Measurements from ENCODE around the gene SPIN2A.

DNA sequence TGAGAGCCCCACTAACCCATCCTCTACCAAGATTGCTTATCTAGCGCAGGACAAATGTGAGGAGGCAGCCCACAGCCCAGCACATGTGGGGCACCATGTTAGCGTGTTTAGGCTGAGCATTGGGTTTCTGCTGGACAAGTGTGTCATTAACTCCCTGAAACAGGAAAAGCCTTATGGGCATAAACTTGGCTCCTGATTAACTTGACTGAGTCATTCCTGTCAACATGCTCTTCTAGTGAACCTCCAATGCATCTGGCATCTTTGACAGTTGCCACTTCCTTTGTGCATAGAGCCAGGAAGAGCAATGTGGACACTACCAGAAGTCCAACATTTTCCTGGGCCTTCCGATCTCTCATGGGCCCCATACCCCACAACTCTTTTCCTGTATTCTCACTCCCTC lies 2.5 kb downstream of the SPIN2A start:
- TF ChIP-seq, protein P1, sequence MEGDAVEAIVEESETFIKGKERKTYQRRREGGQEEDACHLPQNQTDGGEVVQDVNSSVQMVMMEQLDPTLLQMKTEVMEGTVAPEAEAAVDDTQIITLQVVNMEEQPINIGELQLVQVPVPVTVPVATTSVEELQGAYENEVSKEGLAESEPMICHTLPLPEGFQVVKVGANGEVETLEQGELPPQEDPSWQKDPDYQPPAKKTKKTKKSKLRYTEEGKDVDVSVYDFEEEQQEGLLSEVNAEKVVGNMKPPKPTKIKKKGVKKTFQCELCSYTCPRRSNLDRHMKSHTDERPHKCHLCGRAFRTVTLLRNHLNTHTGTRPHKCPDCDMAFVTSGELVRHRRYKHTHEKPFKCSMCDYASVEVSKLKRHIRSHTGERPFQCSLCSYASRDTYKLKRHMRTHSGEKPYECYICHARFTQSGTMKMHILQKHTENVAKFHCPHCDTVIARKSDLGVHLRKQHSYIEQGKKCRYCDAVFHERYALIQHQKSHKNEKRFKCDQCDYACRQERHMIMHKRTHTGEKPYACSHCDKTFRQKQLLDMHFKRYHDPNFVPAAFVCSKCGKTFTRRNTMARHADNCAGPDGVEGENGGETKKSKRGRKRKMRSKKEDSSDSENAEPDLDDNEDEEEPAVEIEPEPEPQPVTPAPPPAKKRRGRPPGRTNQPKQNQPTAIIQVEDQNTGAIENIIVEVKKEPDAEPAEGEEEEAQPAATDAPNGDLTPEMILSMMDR (IDR thresholded peaks at IDR 0.05 in 8 of 11, conservative IDR thresholded peaks at IDR 0.05 in 3 of 11), result no peak
- TF ChIP-seq POLR2A (IDR thresholded peaks at IDR 0.05) (no peak), POLR2AphosphoS5 (IDR thresholded peaks at IDR 0.05) (no peak)
